Pons (tissue), 1 donor: Measurements from ENCODE around the gene SEC22B.
A peak's percentile ranks its signal among the peaks of the same experiment; 100 is the strongest.
"Not testable (repeated sequence)": the region's sequence is repeated elsewhere in the genome, so short reads cannot be mapped to it uniquely, and the experiment has no call there.

Experiments
- DNase-seq: peaks from one replicate; pipeline ENCODE4 v3.0.0-alpha.2; 2016; ENCODE audit warnings: low spot score

Gene SEC22B

DNA sequence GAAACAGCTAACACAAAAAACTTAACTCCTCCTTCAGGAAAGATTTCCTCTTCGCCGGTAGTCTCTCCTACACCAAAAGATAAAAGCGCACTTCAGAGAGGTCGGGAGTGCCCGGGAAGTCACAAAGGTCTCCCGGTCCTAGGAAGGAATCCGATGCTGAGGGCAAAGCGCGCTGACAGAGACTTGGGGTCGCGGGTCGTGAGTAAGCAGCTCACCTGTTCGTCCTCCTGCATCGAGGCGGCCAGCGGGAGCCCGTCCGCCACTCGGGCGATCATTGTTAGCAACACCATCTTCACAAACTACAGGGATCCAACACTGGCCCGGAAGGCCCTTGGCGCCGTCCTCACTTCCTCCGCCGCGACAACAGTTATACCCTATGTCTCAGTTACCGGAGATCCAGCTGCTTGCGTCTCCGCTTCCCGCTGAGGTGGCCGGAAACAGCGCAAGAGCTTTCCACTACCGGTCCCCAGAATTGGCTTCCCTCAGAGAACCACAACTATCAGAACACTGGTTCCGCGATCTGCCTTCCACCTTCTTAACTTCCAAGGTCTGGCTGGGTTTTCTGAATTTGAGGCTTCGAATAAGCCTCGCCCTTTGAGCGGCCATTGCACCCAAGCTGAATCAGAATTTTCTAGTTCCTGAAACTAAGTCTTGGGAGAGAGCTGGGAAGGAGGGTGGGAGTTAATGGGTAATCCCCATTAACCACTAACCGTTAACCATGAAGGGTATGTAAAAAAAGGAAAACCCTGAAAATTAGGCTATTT is at the start of gene SEC22B:
Gene SEC22B, minus strand, starts transcription at position 429 of the 764 bp plus-strand sequence. Its CDS starts 139 bp downstream, at position 290.
- DNase-seq: peak; percentile 91

DNA sequence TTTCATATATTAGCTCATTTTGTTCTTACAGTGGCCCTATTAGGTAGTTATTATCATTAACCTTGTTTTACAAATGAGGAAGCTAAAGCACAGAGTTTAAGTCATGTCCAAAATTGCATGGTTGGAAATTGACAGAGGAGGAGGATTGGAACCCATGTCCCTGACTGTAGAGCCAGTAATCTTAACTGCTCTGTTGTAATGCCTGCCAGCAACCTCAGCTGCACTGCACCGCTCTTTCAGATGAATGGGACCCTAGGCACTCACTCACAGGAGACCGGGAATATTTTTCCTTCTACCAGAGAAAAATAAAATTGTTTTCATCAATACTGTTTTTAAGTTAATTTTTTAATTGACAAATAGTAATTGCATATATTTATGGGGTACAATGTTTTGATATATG is 41.6 kb upstream of the SEC22B start:
- DNase-seq: not testable (repeated sequence)

DNA sequence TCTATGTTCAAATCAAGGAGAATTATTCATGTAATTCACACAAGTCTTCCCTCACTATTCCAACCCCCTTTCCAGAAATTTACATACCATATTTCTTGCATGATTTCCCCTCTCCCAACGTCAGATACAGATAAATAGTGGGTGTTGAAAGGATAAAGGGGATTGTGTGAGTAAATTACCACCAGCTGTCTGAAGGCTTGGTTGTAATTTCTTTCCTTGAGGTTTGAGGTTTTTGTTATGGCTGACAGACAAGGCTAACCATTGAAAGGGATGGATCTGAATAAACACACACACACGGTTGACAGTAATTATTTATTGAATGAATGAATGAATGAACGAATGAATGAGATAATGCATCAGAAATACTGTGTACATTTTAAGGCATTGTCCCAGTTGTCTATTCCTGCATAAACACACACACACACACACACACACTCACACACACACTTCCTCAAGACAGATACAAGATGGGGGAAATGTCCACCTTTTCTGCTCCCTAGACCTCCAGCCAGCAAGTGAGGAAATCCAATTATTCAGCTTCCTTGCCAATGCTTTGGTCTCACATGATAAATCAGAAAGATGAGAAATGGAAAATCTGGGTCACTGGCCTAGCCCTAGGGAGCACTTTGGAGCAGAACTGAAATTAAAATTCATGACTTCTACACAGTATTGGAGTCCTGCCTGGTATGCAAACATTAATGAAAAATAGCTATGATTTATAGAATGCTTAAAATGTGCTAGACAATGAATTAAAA is 41.0 kb upstream of the SEC22B start:
- DNase-seq: not testable (repeated sequence)

DNA sequence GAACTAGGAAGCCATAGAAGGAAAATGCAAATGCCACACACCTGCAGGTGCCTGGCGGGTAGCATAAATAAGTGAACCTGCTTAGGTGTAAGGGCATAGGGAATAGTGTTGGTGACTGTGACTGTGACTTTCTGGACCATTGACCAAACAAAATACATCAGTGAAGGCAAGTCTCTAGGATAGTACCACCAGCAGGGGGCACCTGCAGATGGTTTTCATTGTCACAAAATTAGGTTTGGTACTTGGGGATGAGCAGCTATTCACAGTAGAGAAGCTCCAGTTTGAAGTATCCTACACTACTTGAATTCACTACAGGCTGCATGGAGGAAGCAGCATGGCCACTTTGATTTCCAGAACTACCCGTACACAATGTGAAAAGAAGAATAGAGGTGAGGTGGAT is 37.3 kb upstream of the SEC22B start:
- DNase-seq: not testable (repeated sequence)

DNA sequence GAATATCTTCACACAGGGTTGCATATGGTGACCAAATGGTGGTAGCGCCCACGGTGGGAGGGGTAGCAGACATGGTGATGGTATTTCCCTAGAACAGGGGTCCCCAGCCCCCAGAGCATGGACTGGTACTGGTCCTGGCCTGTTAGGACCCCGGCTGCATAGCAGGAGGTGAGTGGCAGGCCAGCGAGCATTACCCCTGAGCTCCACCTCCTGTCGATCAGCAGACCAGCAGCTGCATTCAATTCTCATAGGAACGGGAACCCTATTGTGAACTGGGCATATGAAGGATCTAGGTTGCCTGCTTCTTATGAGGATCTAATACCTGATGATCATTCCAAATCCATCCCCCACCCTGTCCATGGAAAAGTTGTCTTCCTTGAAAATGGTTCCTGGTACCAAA is 34.4 kb upstream of the SEC22B start:
- not testable (repeated sequence) for DNase-seq

DNA sequence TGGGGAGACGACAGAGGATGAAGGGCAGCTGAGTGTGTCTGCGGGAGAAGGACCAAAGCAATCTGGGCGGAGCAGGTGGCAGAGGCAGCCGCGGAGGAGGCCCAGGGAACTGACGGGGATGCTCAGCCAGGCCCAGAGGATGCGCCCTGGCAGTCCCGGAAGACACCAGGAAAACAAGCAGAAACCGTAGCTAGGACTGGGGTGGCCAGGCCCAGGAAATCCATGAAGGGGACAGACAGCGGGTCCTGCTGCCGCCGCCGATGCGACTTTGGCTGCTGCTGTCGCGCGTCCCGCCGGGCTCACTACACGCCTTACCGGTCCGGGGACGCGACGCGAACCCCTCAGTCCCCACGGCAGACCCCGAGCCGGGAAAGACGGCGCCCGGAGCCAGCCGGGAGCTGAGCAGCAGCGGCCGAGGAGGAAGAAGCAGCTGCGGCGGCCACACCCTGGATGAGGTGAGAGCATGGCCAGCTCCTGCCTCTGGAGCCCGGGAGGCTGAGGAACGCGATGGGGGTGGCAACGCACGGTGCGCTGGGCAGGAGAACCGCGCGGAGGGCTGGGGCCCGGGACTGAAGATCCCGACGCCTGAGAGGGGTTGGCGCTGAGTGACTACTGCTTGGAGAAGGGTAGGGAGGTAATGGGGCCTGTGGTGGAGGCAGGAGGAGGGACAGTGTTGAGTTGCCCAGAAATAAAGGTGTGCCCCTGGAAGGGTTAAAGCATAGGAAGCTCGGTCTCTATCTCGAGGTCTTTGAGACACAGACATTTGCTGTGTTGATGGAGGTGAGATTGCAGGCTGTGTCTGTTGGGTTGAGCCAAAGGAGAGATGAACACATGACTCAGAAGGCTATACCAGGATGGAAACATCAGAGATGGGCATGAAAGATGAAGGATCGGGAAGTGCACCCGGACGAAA is 20.8 kb upstream of the SEC22B start:
- DNase-seq: peak; percentile 1

DNA sequence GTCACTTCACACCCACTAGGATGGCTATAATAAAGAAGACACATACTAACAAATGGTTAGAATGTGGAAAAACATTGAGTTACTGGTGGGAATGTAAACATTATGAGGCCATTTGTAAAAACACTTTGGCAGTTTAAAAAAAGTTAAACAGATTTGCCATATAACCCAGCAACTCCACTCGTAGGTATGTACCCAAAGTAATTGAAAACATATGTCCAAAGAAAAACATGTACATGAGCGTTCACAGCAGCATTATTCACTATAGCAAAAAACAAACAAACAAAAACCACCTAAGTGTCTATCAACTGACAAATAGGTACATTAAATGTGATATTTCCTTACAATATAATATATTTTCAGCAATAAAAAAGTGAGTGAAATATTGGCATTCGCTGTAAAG is 12.3 kb upstream of the SEC22B start:
- DNase-seq: not testable (repeated sequence)

DNA sequence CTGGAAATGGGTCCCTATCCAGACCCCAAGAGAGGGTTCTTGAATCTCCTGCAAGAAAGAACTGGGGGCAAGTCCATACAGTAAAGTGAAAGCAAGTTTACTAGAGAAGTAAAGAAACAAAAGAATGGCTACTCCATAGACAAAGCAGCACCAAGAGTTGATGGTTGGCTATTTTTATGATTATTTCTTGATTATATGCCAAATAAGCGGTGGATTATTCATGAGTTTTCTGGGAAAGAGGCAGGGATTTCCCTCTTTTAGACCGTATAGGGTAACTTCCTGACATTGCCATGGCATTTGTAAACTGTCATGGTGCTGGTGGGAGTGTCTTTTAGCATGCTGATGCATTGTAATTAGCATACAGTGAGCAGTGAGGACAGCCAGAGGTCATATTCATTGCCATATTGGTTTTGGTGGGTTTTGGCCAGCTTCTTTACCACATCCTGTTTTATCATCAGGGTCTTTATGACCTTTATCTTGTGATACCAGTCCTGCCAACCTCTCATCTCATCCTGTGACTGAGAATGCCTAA is 5.9 kb upstream of the SEC22B start:
- DNase-seq: not testable (repeated sequence)

DNA sequence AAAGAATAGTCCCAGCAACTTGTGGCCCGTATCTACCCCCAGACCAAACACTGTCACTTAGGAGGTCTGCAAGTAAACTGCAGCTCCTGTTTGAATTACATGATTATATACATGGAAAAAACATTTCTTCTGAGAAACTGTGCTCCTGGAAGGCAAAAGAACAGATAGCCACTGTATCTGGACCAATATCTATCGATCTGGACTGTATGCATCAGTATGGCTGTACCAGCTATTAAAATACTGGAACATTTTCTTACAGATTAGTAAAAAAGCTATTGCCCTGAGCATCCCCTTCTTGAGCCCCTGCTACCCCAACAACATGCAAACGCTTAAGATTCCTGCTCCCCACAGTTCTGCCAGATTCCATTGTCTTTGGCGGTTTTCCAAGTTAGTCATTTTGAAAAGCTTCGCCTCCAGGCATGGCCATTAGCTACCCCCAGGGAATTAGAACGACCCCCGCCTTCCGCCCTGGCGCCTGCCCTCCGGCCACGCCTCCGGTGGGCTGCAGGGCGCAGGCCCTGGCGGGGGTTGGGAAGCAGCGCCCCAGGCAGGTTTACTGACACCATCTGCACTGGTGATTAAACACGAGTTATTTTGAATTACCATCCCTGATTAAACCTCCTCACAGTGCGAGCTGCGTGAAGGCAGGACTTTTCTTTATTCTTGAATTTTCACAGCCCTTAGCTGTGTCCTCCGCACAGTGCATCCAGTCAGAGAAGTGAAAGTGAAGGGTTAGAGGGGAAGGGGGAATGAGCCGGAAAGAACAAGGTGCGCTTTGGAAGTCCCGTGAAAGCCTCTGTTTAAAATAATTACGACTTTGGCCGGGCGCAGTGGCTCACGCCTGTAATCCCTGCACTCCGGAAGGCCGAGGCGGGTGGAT is 3.7 kb upstream of the SEC22B start:
- peak; percentile 23 for DNase-seq

DNA sequence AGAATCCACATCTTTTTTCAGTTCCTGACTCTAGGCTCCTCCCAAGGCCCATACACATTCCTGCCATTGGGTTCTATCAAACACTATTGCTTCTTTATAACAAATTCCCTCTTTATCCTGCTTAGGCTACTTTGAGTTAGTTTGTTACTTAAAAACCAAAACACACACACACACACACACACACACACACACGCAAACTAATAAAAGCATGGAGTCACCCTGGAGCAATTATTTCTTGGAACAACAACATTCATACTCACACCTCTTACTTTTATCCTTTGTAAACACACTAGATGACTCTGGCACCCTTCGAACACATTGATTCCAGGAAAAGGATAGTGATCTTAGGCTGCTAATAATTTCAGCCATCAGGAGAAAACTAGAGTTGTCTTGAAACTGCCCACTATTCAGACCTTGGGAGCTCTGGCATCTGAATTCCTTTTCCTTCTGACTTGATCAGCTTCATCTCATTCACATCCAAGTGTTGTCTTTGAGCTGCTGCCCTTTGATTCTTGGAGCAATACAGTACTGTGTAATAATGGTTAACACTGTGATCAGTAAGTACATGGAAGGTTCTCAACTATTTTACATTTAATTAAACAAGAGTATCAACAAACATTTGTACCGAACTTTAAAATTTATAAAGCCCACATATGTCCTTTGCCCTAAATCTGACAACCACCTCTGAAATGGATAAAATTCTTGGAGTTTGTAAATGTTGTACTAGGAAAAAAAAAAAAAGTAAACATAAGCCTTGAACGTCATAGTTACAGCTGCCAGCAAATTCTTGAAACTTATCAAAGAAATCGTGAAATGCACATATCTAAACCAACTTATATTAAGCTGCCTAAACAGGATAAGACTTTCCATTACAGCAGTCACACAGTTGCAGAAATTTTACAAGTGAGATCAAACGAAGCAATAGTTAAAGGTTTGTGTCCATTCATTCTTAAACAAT is 2.8 kb upstream of the SEC22B start:
- peak; percentile 19 for DNase-seq

DNA sequence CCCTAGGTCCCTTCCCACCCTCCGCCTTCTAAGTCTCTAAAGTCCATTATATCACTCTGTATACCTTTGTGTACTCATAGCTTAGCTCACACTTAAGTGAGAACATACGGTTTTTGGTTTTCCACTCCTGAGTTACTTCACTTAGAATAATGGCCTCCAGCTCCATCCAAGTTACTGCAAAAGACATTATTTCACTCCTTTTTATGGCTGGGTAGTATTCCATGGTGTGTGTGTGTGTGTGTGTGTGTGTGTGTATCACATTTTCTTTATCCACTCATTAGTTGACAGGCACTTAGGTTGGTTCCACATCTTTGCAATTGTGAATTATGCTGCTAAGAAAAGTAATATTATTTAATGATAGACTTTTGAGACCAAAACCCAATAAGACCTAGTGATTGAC is 1.7 kb upstream of the SEC22B start:
- DNase-seq: not testable (repeated sequence)

DNA sequence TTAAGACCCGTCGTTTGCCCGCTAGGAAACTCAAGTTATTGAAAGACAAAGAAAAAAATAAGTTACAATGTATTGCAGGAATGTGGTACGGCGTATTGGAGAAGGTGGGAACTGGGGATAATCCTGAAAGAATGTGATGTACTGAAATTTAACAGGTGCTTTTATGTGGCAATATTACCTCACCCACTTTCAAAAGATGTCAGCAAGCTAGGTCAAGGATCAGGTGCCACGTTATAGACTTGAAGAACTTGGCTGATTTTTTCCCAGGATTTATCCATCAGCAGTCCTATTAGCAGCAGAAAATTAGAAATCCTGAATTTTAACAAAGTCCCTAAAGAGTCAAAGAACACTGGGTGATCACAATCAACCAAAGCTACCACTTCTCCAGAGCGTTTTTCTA is 632 bp downstream of the SEC22B start:
- not testable (repeated sequence) for DNase-seq

DNA sequence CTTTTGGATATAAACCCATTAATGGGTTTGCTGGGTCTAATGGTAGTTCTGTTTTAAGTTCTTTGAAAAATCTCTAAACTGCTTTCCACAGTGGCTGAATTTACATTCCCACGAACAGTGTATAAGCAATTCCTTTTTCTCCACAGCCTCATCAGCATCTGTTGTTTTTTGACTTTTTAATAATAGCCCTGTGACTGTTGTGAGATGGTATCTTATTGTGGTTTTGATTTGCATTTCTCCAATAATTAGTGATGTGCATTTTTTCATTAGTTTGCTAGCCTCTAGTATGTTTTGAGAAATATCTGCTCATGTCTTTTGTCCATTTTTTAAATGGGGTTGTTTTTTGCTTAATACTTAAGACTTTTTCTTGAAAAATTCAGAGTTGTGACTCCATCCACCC is 11.6 kb downstream of the SEC22B start:
- DNase-seq: not testable (repeated sequence)

DNA sequence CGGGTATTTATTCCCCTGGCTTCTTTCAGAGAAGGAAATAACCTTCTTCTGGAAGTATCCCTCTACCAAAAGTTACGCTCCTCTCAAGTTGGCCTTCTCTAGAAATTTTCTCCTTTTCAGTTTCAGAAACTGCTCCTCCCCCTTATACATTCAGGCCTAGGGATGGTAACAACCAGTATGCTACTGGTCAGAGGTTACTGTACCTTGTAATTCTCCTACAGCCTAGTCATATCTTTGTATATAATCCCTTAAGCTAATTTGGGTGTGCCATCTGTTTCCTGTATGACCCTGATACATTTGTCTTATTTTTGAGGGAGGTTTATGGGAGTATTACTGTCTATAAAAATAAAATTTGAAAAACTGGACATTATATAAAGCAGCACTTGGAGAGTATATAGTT is 14.3 kb downstream of the SEC22B start:
- DNase-seq: not testable (repeated sequence)

DNA sequence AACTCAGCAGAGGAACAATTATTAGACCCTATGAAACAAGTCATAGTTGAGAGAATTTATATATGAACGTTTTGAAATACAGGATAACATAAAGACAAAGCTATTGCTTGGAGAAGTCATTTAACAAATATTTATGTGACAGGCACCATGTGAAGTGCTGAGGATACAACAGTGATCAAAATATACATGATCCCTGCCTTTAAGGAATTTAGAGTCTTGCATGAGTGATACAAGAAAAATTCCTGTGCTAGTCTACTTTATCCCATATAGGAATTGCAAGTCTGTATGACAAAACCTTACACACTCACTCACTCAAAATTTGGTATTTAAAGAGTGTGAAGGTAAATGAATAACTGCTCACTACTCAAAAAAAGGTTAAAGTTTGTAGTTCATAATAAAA is 17.8 kb downstream of the SEC22B start:
- not testable (repeated sequence) for DNase-seq

DNA sequence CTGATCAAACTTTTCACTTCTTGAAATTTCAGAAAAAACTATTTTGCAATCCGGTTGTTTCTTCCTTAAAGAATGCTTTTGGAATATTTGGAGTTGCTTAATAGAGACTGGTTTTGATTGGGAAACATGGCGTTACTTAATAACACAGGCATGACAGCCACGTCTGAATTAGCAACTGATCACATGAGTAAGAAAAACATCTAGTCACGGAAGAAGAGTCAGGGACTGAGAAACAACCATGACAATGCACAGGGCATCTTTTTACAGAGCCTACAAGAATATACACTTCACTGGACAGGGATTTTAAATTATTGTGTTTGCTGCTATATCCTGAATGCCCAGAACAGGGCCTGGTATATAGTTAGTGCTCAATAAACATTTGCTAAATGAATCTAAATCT is 18.2 kb downstream of the SEC22B start:
- DNase-seq: not testable (repeated sequence)

DNA sequence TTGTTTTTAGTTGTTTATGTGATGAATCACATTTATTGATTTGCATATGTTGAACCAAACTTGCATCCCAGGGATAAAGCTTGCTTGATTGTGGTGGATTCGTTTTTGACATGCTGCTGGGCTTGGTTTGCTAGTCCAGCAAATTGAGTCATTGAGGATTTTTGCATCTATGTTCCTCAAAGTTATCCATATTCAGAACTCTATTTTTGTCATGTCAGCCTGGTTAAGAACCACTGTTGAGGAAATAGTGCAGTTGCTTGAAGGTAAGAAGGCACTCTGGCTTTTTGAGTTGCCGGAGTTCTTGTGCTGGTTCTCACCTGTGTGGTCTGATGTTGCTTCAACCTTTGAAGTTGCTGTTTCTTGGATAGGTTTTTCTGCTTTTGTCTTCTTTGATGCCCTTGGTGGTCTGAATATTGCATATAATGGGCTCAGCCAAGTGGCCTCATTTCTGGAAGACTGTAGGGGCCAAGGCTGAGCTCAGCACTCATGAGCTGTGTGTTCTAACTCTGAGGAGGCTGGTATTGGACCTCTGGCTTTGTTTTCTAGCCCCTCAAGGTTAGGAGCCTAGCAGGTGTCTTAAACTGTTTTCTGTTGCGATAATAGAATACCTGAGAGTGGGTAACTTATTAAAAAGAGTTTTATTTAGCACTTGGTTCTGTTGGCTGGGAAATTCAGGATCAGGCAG is 26.0 kb downstream of the SEC22B start:
- DNase-seq: not testable (repeated sequence)

DNA sequence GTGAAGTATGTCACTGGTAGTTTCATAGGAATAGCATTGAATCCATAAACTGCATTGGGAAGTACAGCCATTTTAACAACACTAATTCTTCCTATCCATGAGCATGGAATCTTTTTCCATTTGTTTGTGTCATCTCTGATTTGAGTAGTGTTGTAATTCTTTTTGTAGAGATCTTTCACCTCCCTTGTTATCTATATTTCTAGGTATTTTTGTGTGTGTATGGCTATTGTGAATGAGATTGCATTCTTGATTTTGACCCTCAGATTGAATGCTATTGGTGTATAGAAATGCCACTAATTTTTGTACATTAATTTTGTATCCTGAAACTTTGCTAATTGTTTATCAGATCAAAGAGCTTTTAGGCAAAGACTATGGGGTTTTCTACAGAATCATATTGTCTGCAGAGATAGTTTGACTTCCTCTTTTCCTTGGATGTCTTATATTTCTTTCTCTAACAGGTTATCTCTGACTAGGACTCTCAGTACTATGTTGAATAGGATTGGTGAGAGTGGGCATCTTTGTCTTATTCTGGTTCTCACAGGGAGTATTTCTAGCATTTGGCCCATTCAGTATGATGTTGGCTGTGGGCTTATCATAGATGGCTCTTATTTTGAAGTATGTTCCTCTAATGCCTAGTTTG is 26.8 kb downstream of the SEC22B start:
- not testable (repeated sequence) for DNase-seq

DNA sequence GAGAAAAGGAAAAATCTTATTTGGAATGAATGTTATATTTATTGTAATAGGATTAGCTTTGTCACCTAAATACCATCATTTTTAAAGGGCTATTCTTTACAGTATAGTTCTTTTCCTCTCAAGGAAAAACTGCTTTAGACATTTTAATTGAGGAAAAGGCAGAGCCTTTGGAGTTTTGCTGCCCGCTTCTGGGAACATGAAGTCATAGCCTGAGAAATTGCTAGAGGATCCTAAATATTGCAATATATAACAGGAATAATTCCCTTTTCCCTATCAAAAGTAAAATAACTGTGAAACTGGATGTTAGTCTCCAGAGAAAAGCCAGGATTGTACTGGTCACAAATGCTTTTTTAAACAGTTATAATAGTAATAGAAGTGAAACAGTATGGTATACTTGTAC is 30.5 kb downstream of the SEC22B start:
- DNase-seq: not testable (repeated sequence)
